Measurements from ENCODE around the gene SELP.
"Not testable (repeated sequence)": the region's sequence is repeated elsewhere in the genome, so short reads cannot be mapped to it uniquely, and the experiment has no call there.

The SELP gene

DNA sequence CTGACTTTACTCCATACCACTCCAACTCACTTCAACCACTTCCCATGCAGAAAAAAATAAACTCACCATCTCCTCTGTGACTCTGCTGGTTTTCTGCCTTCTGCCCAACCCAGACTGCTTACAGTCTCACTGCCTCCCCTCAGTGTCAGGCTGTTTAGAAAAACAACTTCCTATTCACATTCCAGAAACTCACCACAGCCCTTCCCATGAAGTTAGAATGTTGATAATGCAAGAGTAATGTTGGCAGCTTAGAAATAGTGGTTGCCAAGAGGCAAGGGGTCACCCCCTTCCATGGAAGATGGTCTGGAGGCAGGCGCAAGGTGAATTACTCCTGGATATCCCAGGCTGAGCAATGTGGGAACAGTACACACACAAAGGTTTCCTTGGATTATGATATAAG, at the start of gene SELP:
SELP (minus strand) TSS at position 119 of the 400 bp plus-strand sequence; CDS start at position 69, 50 bp downstream.
- DNase-seq (ENCODE audit: low spot score), result no peak

DNA sequence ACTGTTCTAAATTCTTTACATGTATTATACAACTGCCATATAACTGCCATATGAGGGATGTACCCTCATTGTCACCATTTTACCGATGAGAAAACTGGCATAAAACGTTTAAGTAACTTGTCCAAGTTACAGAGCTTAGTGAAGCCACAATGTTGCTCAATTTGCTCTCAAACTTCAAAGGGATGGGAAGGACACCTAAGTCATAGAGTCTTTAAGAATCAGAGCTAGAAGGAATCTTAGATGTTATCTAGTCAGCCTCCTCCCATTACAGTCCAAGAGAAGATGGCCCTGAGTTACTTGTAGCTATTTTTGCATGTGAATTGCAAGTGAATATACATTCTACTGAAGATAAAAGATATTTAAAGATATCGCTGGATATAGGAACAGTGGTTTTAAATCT, 49.8 kb upstream of the SELP start:
- no peak for DNase-seq (ENCODE audit: low spot score)

DNA sequence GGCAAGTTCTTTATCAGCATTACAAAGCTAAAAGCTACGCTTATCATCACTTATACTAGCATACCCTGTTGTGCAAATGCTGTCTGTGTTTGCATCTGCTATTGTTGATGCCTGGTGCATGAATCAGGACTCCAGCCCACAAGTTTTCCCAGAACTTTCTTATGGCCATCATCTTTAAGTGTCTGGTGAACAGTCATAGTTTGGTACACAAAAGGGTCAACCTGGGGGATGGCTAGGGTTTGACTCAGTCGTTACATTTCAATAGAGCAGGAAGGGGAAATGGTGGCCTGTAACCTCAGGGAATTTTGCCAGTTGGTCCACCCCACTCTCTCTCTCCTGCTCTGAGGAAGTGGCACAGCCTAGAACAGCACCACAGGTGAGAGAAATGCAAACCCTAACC, 46.1 kb upstream of the SELP start:
- DNase-seq (ENCODE audit: low spot score), result no peak

DNA sequence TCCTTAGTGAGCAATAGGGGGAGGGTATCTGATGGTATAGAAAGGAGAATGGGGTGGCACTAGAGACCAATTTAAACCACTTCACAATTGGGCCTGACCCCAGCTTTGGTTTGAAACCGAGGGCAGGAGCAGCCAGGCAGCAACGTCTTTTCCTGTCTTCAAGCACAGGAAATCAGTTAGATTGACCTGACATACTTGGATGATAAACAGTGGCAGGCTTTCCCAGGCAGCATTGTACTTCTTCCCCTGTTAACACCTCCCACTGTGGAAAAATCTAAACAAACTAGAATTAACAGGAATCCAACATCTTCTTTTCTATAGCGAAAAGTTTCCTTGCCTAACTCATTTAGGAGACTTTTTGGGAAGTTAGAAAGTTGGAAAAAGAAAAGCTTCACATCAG, 40.9 kb upstream of the SELP start:
- no peak for DNase-seq (ENCODE audit: low spot score)

DNA sequence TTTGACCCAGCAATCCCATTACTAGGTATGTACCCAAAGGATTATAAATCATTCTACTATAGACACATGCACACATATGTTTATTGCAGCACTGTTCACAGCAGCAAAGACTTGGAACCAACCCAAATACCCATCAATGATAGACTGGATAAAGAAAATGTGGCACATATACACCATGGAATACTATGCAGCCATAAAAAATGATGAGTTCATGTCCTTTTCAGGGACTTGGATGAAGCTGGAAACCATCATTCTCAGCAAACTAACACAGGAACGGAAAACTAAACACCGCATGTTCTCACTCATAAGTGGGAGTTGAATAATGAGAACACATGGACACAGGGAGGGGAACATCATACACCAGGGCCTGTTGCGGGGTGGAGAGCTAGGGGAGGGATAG, 40.3 kb upstream of the SELP start:
- not testable (repeated sequence) for DNase-seq (ENCODE audit: low spot score)

DNA sequence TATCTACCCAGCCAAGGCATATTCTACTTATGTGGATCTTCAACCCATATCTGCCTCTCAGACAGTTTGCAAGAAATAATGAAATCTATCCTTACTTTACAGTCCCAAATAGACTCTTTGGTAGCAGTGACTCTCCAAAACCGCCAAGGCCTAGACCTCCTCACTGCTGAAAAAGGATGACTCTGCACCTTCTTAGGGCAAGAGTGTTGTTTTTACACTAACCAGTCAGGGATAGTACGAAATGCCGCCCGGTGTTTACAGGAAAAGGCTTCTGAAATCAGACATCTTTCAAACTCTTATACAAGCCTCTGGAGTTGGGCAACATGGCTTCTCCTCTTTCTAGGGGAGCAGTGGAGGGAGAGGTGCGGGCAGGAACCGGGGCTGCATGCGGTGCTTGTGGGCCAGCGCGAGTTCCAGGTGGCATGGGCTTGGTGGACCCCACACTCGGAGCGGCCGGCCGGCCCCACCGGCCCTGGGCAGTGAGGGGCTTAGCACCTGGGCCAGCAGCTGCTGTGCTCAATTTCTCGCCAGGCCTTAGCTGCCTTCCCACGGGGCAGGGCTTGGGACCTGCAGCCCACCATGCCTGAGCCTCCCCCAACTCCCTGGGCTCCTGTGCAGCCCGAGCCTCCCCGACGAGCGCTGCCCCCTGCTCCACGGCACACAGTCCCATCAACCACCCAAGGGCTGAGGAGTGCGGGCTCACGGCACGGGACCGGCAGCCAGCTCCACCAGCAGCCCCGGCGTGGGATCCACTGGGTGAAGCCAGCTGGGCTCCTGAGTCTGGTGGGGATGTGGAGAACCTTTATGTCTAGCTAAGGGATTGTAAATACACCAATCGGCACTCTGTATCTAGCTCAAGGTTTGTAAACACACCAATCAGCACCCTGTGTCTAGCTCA, 38.0 kb upstream of the SELP start:
- DNase-seq (ENCODE audit: low spot score), result not testable (repeated sequence)

DNA sequence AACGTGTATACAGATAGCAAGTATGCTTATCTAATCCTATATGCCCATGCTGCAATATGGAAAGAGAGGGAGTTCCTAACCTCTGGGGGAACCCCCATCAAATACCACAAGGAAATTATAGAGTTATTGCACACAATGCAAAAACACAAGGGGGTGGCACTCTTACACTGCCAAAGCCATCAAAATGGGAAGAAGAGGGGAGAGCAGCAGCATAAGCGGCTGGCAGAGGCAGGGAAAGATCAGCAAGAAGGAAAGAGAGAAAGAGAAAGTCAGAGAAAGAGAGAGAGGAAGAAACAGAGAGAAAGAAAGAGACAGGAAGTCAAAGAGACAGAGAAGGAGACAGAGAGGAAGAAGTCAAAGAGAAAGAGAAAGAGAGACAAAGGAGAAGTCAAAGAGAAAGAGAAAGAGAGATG, 37.3 kb upstream of the SELP start:
- DNase-seq (ENCODE audit: low spot score), result not testable (repeated sequence)

DNA sequence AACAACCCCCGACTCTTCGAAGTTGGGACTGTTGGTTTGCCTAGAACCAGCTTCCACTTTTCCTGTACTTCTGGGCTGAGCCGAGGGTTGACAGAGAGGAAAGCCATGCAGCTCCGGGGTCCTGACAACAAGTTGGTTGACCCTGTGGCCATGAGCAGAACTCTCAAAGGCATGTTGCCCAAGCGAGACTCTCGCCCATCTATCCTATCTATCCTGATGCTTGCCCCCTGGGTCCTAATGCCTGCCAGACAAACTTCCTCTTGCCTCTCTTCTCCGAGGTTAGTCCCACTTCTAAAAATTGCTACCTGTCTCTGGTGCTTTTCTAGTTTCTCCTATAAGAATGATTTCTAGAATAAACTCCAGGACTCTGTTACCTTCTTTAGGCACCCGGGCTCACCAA, 32.8 kb upstream of the SELP start:
- DNase-seq (ENCODE audit: low spot score), result not testable (repeated sequence)

DNA sequence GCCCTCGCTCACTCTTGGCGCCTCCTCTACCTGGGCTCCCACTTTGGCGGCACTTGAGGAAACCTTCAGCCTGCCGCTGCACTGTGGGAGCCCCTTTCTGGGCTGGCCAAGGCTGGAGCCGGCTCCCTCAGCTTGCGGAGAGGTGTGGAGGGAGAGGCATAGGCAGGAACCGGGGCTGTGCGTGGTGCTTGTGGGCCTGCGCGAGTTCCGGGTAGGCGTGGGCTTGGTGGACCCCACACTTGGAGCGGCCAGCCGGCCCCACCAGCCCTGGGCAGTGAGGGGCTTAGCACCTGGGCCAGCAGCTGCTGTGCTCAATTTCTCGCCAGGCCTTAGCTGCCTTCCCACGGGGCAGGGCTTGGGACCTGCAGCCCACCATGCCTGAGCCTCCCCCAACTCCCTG, 31.1 kb upstream of the SELP start:
- DNase-seq (ENCODE audit: low spot score), result not testable (repeated sequence)

DNA sequence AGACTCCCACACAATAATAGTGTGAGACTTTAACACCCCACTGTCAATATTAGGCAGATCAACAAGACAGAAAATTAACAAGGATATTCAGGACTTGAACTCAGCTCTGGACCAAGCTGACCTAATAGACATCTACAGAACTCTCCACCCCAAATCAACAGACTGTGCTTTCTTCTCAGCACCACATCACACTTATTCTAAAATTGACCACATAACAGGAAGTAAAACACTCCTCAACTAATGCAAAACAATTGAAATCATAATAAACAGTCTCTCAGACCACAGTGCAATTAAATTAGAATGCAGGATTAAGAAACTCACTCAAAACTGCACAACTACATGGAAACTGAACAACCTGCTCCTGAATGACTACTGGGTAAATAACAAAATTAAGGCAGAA, 28.9 kb upstream of the SELP start:
- not testable (repeated sequence) for DNase-seq (ENCODE audit: low spot score)

DNA sequence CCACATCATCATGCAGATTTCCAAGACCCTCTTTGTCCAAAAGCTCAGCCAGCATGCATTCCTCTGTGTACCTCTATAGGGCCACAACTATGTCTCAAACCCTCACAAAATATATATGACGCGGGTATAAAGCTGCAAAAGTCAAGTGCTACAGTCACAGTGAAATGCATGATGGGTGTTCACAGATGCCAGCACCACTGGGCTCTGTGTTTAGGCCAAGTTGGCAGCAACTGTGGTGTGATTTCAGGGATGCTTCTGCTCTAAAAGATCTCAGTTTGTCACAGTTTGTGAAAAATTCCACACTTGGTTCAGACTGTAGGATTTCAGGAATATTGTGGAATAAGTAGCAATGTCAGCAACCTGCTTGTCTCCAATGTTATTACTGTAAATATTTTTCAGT, 23.9 kb upstream of the SELP start:
- no peak for DNase-seq (ENCODE audit: low spot score)

DNA sequence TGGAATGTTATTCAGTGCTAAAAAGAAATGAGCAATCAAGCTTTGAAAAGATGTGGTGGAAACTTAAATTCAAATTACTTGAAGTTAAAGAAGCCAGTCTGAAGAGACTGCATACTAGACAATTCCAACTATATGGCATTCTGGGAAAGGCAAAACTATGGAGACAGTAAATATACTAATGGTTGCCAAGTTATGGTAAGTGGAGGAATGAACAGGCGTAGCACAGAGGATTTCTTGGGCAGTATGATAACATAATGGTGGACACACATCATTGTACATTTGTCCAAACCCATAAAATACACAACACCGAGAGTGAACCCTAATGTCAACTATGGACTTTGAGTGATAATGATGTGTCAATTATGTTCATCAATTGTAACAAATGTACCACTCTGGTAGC, 21.1 kb upstream of the SELP start:
- DNase-seq (ENCODE audit: low spot score), result no peak

DNA sequence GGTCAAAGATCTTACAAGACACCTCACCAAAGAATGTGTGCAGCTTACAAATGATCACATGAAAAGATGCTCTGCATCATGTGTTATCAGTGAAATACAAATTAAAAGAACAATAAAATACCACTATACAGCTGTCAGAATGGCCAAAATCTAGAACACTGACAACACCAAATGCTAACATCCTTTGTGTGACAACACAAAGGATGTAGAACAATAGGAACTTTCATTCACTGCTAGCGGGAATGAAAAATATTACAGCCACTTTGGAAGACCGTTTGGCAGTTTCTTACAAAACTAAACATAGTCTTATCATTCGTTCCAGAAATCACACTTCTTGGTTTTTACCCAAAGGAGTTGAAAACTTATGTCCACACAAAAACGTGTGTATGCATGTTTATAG, 20.6 kb upstream of the SELP start:
- no peak for DNase-seq (ENCODE audit: low spot score)

DNA sequence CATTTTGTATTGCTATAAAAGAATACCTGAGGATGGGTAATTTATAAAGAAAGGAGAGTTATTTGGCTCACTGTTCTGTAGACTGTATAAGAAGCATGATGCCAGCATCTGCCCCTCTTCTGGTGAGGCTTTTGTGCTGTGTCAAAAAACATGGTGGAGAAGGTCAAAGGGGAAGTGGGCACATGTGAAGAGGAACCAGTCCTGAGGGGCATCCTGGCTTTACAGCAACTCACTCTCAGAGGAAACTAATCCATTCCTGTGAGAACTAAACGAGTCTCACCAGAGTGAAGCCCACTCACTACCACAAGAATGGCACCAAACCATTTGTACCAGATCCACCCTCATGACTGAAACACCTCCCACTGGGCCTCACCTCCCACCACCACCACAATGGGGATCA, 18.8 kb upstream of the SELP start:
- DNase-seq (ENCODE audit: low spot score), result no peak

DNA sequence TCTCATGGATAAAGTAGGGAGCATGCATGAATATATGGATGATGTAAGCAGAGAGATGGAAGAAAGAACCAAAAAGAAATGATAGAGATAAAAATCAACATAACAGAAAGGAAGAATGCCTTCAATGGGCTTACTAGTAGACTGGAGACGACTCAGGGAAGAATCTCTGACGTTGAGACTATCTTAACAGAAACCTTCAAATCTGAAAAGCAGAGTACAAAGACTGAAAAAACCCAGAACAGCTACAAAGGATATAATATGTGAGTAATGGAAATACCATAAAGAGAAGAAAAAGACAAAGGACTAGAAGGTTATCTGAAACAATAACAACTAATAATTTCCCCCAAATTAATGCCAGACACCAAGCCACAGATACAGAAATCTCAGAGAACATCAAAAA, 18.3 kb upstream of the SELP start:
- DNase-seq (ENCODE audit: low spot score), result no peak

DNA sequence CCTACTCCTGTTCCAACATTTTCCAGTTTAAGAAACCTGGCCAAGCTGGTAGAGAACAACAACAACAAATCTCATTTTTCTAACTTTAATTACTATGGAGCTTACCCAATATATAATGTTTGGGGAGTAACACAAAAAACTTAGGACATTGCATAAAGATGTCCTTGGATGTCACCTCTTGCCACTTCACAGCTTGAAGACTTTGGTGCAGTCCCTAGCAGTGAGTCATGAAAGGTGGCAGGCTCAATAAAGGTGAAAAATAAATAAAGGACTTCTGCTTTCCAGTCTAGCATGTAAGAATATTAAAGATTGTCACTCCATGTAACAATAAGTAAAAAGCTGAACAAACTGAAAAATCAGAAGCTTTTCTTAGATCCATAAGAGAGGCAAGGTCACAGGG, 17.6 kb upstream of the SELP start:
- DNase-seq (ENCODE audit: low spot score), result no peak

DNA sequence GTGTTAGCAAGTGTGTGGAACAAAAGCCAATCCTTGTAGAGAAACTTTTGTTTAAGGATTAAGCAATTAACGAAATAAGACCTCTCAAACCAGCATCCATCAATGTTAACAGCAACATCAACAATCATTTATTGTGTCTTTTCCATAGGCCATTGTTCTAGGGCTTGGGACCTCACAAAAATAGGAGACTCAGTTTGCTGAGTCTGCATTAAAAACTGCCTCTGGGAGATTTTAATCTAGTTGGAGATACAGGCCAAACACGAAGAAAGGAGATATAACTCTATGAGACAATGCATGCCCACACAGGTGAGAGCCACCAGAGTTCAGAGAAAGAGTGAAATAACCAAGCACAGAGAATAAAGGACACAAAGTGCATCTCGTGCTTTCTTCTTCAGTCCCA, 14.4 kb upstream of the SELP start:
- DNase-seq (ENCODE audit: low spot score), result no peak

DNA sequence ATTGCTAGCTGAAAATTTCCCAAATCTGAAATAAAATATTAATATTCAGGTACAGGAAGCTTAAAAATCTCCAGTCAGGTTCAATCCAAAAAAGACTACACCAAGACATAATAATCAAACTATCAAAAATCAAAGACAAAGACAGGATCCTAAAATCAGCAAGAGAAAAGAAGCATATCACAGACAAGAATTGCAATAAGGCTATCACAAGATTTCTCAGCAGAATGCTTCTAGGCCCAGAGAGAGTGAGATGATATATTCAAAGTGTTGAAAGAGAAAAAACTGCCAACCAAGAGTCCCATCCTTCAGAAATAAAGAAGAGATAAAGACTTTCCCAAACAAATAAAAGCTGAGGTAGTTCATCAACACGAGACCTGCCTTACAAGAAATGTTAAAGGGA, 5.0 kb upstream of the SELP start:
- DNase-seq (ENCODE audit: low spot score), result no peak

DNA sequence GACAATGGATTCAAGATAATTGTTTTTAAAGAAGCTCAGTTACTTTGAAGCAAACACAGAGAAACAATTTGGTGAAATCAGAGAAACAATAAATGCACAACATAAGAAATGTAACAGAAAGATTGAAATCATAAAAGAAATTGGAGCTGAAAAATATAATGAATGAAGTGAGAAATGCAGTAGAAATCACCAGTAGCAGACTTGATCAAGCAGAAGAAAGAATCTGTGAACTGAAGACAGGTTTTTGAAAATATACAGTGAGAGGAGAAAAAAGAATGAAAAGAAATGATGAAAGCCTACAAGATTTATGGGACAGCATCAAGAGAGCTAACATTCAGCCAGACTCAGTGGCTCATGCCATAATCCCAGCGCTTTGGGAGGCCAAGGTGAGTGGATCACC, 4.2 kb upstream of the SELP start:
- no peak for DNase-seq (ENCODE audit: low spot score)

DNA sequence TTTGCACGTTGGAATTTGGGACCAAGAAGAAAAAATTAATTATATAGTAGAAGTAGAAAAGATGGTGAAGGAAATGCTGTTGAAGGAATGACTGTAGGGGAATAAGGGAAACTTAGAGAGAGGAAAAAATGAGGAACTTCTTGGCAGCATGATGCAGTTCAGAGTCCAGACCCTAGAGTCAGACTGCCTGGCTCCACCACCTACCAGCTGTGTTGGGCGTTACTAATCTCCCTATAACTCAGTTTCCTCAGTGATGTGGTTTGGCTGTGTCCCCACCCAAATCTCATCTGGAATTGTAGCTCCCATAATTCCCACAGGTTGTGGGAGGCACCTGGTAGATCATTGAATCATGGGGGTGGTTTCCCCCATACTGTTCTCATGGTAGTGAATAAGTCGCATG, 1.3 kb upstream of the SELP start:
- no peak for DNase-seq (ENCODE audit: low spot score)

DNA sequence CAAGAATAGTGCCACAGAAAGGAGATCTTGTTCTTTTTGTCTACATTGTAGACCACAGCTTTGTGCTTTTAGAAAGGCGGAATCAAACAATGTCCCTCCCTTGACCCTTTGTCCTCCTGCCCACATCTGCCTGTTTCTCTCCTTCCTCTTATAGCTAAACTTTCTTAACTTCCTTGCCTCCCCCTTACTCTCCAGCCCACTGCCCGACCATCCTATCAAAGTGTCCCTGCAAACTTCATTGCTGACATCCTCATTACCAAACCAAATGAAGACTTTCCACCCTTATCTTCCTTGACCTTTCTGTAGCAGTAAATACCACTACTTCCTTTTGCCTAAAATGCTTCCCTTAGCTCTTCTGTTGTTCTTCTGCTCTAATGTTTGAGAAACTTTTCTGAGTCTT, 5.0 kb downstream of the SELP start:
- no peak for DNase-seq (ENCODE audit: low spot score)

DNA sequence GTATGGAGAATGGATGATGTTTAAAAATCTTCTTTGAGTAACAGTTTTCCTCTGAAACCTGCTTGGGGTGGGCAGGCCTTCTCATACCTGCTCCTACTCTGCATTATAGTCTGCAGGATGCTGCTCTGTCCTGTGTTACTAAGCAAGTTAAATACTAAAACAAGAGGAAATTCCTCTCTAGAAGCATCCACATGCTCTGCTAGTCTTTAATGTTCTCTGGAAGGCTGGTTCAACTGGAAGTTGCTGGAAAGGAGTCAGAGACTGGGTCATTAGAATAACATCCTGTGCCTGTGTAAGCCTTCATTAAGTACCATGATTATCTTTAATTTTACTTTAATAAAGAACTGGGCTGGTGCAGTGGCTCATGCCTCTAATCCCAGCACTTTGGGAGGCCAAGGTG, 5.8 kb downstream of the SELP start:
- DNase-seq (ENCODE audit: low spot score), result no peak

DNA sequence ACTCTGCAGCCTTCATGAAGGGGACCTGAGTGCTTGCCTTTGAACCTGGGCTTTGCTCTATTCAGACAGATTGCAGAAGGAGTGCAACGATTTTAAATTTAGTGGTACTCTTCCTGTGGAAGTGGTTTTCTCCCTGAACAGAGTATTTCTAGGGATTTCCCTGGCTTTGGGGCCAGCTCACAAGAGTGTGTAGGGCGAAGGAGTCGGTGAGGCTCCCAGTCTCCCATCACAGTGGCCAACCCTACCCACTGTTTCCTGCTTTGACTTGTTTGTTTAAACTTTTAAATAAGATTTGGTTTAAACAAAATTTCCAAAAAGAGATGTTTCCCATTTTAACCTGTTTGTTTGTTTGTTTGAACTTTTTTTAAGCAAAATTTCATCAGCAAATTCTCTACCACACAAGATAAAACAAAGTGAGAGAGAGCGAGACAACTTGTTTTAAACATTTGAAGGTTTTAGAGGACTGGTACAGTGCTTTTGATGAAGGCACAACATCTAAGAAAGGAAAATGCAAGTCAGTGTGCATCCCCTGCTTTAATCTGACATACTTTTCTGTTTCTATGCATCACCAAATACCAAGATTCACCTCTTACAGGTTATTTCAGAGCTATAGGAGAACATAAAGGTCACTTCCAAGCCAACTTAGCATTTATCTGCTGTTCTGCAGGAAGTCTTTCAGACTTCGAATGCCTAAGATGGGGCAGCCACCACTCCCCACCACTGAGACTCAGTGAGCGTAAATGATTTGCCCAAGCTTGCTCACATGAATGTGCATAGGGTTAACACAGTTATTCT, 6.6 kb downstream of the SELP start:
- no peak for DNase-seq (ENCODE audit: low spot score)
